Measurements from ENCODE around the gene BMP5. TPM values are rescaled to one million over a fixed set of nuclear protein-coding genes. Genes with fewer than 3 reads are reported as not detected.

Gene BMP5
- not detected in 2 replicates for total RNA-seq

GRCh38 chr6:55875400-55875799 is at the start of gene BMP5:
Gene BMP5 (minus strand): TSS chr6:55875590. CDS start chr6:55874865, 725 bp downstream.

Measured in vein endothelial cell (primary cell).